DMS53 (cell line): ENCODE data around the gene MRPL54.
A peak's percentile ranks its signal among the peaks of the same experiment; 100 is the strongest.

Source experiments
- DNase-seq: peaks from one replicate; lab custom pipeline; 2025; lab: John Stamatoyannopoulos, UW

The MRPL54 gene

GRCh38 chr19:3762501-3763459, at the start of gene MRPL54:
TSS of gene MRPL54 (plus strand) at chr19:3762682. CDS start at chr19:3762701, 19 bp downstream.
- DNase-seq = peak; percentile 97

- DNase-seq = no peak
Measured at GRCh38 chr19:3716147-3716668, 46.3 kb upstream of the MRPL54 start.

- no peak for DNase-seq
Measured at GRCh38 chr19:3719868-3720267, 42.6 kb upstream of the MRPL54 start.

GRCh38 chr19:3720349-3720917, 42.0 kb upstream of the MRPL54 start:
- DNase-seq = peak; percentile 53

GRCh38 chr19:3721131-3721886, 41.2 kb upstream of the MRPL54 start:
- DNase-seq = peak; percentile 97

- DNase-seq = peak; percentile 36
Measured at GRCh38 chr19:3721887-3722442, 40.5 kb upstream of the MRPL54 start.

GRCh38 chr19:3722443-3723109, 39.9 kb upstream of the MRPL54 start:
- peak; percentile 72 for DNase-seq

GRCh38 chr19:3723110-3723488, 39.4 kb upstream of the MRPL54 start:
- no peak for DNase-seq

- DNase-seq = no peak
Measured at GRCh38 chr19:3723883-3724282, 38.6 kb upstream of the MRPL54 start.

- DNase-seq = no peak
Measured at GRCh38 chr19:3725121-3725520, 37.4 kb upstream of the MRPL54 start.

- peak; percentile 63 for DNase-seq
Measured at GRCh38 chr19:3725640-3726310, 36.7 kb upstream of the MRPL54 start.

- no peak for DNase-seq
Measured at GRCh38 chr19:3730457-3730958, 32.0 kb upstream of the MRPL54 start.

- no peak for DNase-seq
Measured at GRCh38 chr19:3732108-3732507, 30.4 kb upstream of the MRPL54 start.

GRCh38 chr19:3733549-3734309, 28.8 kb upstream of the MRPL54 start:
- DNase-seq = no peak

- DNase-seq = no peak
Measured at GRCh38 chr19:3734310-3734600, 28.2 kb upstream of the MRPL54 start.

- no peak for DNase-seq
Measured at GRCh38 chr19:3736106-3736724, 26.3 kb upstream of the MRPL54 start.

GRCh38 chr19:3737487-3738205, 24.8 kb upstream of the MRPL54 start:
- no peak for DNase-seq

GRCh38 chr19:3738477-3739220, 23.8 kb upstream of the MRPL54 start:
- DNase-seq = no peak
